Effector CD4-positive, alpha-beta T cell (primary cell): ENCODE results near the gene FBXW11.
A peak's percentile ranks its signal among the peaks of the same experiment; 100 is the strongest.

Experiments
- DNase-seq: peaks from one replicate; pipeline ENCODE4 v3.0.0-alpha.2; 2020

Gene FBXW11

GRCh38 chr5:172015346-172015745 lies 8.9 kb upstream of the FBXW11 start:
- no peak for DNase-seq

DNA sequence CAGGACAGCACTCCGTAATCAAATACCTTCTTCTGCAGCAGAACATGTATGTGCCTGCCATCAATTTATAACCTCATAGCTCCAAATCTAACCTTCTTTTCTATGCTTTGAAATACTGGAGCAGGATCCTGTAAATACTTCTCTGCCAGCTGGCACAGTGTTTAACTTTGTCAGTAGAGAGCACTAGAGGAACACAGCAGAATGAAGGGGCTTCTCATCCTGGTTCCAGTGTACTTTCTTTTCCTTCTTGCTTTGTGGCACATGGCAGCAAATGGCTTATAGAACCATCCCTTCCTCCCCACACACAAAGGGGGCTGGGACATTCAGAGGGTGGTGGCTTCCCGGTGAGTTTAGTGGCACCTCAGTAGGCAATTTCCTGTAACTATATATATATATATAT lies 3.8 kb upstream of the FBXW11 start:
- no peak for DNase-seq

GRCh38 chr5:172009536-172010270 lies 3.3 kb upstream of the FBXW11 start:
- DNase-seq: no peak

DNA sequence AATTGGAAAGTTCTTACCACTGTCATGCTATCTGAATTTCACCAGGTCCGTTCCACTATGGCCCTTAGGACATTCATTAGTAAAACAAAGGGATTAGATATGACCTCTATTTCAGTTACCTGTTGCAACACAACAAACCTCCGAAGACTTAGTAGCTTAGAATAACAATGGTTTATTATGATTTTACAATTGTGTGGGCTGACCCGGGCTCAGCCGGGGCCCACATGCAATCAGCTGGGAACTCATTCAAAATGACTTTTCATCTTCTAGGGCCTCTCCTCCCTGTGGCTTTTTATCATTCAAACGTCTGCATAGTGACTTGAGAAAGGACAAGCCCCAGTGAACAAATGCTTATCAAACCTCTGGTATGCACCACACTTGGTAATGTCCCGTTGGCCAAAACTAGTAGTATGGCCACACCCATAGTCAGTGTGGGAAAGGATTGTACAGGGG lies 2.3 kb upstream of the FBXW11 start:
- DNase-seq: no peak

DNA sequence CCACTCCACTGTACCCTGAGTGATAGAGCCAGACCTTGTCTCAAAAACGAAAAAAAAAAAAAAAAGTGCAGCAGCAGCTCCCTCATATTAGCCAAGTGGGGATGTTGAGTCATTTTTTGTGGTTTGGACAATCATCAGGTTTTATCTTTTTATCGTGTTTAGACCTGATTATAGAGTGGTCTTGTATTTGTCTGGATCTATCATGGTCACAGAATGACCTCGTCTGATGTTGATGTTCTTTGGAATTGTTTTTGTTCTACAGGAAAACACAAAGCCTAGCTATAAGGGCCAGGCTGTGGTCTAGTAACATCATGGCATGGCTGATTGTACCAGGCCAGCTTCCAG lies 1.6 kb upstream of the FBXW11 start:
- no peak for DNase-seq

GRCh38 chr5:172007175-172008110 lies 1.0 kb upstream of the FBXW11 start:
- DNase-seq: peak; percentile 4

DNA sequence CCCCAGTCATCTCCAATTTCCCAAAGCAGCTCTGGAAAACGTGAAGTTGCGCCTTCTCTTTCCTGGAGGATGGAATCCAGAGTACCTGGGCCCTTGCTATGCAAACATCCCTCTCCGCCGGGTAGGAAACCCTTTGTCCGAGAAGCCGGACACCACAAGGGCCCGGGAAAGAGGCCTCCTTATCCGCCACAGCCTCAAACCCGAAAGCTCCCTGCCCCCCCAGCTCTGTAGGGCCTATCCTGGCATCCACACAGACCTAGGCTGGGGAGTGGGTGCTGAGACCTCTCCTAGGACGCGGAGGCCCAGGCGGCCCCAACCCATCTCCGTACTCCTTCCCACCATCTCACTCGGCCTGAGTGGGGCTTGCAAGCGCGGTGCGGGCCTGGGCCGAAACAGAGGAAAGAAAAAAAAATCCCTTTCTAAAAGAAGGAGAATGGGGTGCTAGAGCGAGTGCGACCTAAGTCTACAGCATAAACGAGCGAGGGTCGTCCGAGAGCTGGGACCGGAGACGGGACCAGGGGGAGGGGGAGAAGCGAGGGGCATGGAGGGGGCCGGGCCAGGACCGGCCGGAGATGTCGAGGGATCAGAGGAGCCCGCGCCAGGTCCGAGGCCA lies 624 bp downstream of the FBXW11 start:
- peak; percentile 3 for DNase-seq

- DNase-seq: no peak
Observed at GRCh38 chr5:172004824-172005237, 1.6 kb downstream of the FBXW11 start.

DNA sequence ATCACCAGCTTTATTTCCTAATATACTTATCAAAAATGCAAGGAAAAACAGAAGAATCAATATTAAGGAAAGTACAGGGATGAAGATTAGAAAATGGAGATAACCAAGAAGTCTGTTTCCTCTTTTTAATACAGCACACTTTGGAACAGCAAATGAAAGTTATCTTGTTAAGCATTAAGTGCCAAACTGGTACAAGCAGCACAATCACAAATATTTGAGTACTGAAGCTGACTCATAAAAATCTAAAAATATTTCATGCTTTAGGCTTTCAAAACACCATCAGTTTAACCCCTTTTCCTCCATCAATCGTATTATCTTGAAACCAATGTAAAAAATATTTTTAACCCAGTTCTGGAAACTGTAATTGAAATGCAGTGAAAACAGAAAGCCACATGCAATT lies 2.7 kb downstream of the FBXW11 start:
- no peak for DNase-seq

- DNase-seq: no peak
Observed at GRCh38 chr5:172002840-172003512, 3.5 kb downstream of the FBXW11 start.

DNA sequence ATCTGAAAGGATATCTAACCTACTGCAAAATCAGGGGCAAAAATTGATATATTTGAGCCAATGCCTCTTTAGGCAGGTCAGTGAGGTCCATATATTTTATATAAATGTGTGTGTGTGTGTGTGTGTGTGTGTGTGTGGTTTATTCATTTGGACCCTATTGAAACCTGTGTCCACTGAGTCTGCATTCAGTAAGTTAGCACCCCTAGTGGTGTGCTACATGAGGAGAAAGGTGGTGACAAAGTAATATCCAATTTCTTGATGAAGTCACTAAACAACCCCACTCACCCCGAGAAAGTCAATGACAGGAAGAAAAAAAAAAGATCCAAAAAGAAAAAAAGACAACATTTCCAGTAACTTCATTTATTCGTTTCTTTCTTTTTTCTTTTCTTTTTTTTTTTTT lies 4.1 kb downstream of the FBXW11 start:
- no peak for DNase-seq

DNA sequence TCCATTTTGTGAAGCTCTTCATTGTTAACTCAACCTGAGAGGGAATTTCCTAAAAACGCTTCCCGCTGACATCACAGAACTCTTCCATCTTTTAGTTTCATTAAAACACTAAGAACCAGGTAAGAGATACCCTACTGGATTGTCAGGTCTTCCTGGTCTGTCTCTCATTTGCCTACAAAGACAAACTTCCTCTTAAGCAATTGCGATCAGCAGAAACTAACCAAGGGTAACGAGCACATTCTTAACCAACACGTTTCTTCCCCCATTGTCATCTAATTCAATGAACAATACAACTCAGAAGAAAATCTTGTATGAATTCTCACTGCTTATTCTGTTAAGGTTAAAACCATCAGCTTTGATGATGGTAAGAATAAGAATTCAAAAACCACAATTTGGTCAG lies 6.6 kb downstream of the FBXW11 start:
- DNase-seq: no peak

DNA sequence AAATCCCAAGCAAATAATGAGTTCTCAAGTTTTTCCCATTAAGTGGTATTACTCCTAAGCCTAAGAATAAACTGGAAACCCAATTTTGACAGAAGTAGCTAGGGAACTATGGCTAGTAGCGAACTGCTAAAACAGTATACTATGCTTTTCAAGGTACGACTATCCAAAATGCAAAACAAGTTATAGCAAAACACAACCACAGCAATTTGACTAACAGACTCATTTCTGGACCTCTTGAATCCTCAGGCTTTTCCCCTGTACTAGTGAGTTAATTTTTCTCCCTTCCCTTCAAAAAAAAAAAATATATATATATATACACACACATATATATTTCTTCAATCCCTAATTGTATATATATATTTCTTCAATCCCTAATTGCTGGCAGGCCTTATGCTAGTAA lies 7.3 kb downstream of the FBXW11 start:
- no peak for DNase-seq

GRCh38 chr5:171997011-171997410 lies 9.4 kb downstream of the FBXW11 start:
- DNase-seq: no peak

- DNase-seq: no peak
Observed at GRCh38 chr5:171992813-171993212, 13.6 kb downstream of the FBXW11 start.

- no peak for DNase-seq
Observed at GRCh38 chr5:171992305-171992704, 14.1 kb downstream of the FBXW11 start.

DNA sequence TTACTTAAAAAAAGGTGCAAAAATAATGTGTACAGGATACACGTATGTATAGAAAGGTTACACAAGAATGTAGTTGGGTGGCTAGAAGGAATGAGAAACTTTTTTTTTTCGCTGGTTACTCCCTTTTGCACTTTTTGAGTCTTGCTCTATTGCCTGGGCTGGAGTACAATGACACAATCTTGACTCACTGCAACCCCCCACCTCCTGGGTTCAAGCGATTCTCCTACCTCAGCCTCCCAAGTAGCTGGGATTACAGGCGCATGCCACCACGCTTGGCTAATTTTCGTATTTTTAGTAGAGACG lies 15.8 kb downstream of the FBXW11 start:
- no peak for DNase-seq

GRCh38 chr5:171989946-171990712 lies 16.3 kb downstream of the FBXW11 start:
- DNase-seq: no peak

DNA sequence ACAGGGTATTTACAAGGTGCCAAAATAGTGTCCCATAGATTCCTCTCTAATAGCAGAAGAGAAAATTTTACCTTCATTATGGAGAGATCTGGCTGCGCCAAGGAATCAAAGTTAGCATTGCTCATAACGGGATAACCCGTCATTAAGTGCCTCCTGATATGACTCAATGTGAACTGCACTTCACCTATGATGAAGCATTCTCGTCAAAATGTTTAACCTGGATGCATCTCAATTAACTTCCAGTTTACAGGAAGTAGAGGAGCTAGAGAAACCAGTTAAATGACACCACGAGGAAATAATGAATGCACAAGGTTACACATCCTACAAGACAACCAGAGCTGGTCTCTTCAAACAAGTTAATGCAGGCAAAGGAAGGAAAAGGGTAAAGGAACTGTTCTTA lies 17.2 kb downstream of the FBXW11 start:
- DNase-seq: no peak

GRCh38 chr5:171986772-171987171 lies 19.7 kb downstream of the FBXW11 start:
- DNase-seq: no peak

DNA sequence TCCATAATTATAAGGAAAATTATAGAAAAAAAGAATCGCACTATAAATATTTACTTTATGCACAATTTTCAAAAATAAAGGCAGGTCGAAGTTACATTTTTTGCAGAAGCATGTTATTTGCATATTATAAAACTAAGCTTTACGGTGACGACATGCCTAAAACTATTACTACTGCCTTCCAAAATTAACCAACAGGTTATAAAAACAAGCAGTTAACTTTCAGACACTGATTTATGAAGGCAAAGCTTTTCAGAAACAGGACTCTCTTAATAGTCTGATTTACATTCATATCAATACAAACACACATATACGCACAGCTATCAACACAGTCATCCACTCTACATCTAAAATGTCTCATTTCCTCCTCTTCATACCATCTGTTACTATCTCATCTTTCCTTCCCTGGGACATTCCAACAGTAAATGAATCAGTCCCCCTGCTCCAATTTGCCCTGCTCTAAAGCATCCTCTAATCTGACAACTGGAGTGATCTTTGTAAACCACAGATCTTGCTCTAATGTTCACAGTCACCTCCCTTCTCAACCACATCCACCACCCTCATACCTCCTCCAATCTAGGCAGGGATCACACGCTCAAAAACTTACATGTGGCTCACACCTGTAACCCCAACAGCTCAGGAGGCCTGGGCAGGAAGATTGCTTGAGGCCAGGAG lies 21.6 kb downstream of the FBXW11 start:
- DNase-seq: no peak

- no peak for DNase-seq
Observed at GRCh38 chr5:171981847-171982246, 24.6 kb downstream of the FBXW11 start.
